ENCODE measurements around the gene SAMHD1.

Gene SAMHD1

GRCh38 chr20:36859282-36859555 lies 92.3 kb downstream of the SAMHD1 start:
- Histone ChIP-seq H3K4me1 (ENCODE audit: insufficient read depth, low read length) (peaks cover 77% of the 10 kb centered on the region), H3K4me3 (ENCODE audit: low read depth in 1 of 2, low read length in 2 of 2) (no peak overlapping the region), H3K9me3 (ENCODE audit: low read length) (no peaks in the 10 kb centered on the region), H3K9ac (ENCODE audit: low read length) (no peak overlapping the region), H3K27me3 (ENCODE audit: control insufficient read depth in 1 of 2, insufficient read depth in 2 of 2, low read length in 2 of 2) (no peaks in the 10 kb centered on the region), H3K27ac (ENCODE audit: low read depth, low read length) (peak overlapping the region; percentile 53), H3K36me3 (ENCODE audit: insufficient read depth, low read length) (no peaks in the 10 kb centered on the region)

- Histone ChIP-seq H3K36me3 (ENCODE audit: insufficient read depth, low read length) (peaks cover 4% of the 10 kb centered on the region), H3K27ac (ENCODE audit: low read depth, low read length) (peak overlapping the region; percentile 65), H3K9ac (ENCODE audit: low read length) (no peak overlapping the region)
Measured at GRCh38 chr20:36856691-36857635, 94.5 kb downstream of the SAMHD1 start.

GRCh38 chr20:36856195-36856594 lies 95.3 kb downstream of the SAMHD1 start:
- H3K4me3 ChIP-seq (ENCODE audit: low read depth in 1 of 2, low read length in 2 of 2), result no peak overlapping the region
- peaks cover 4% of the 10 kb centered on the region for H3K36me3 ChIP-seq (ENCODE audit: insufficient read depth, low read length)
- H3K4me1 ChIP-seq (ENCODE audit: insufficient read depth, low read length), result peaks cover 94% of the 10 kb centered on the region
- no peaks in the 10 kb centered on the region for H3K27me3 ChIP-seq (ENCODE audit: control insufficient read depth in 1 of 2, insufficient read depth in 2 of 2, low read length in 2 of 2)
- no peak overlapping the region for H3K9ac ChIP-seq (ENCODE audit: low read length)
- no peaks in the 10 kb centered on the region for H3K9me3 ChIP-seq (ENCODE audit: low read length)
- H3K27ac ChIP-seq (ENCODE audit: low read depth, low read length), result peak overlapping the region; percentile 65

More at GRCh38 chr20:36856691-36857635, 94.5 kb downstream of the SAMHD1 start:
- Histone ChIP-seq H3K27me3 (ENCODE audit: control insufficient read depth in 1 of 2, insufficient read depth in 2 of 2, low read length in 2 of 2) (no peaks in the 10 kb centered on the region), H3K9me3 (ENCODE audit: low read length) (no peaks in the 10 kb centered on the region), H3K4me3 (ENCODE audit: low read depth in 1 of 2, low read length in 2 of 2) (no peak overlapping the region), H3K4me1 (ENCODE audit: insufficient read depth, low read length) (peaks cover 96% of the 10 kb centered on the region)

DNA sequence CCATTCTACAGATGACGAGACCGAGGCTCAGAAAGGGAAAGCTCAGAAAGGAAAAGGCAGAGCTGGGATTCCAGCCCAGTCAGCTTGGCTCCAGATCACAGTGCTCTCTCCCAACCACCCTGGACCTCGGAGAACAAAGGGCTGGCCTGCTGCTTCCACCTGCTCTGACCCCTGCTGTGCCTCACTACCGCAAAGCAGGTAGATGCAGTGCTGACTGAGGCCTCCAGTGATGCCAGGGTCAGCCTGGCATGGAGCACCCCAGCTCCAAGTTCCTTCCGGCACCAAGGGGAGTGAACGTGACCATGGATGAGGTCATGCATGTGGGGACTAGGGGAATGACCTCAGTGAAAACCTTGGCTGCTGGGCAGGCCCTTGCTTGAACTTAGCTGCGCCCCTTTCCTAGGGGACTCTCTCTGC lies 96.3 kb downstream of the SAMHD1 start:
- Histone ChIP-seq H3K4me3 (ENCODE audit: low read depth in 1 of 2, low read length in 2 of 2) (no peak overlapping the region), H3K9me3 (ENCODE audit: low read length) (no peaks in the 10 kb centered on the region), H3K4me1 (ENCODE audit: insufficient read depth, low read length) (peaks cover 84% of the 10 kb centered on the region), H3K9ac (ENCODE audit: low read length) (no peak overlapping the region), H3K27me3 (ENCODE audit: control insufficient read depth in 1 of 2, insufficient read depth in 2 of 2, low read length in 2 of 2) (no peaks in the 10 kb centered on the region), H3K36me3 (ENCODE audit: insufficient read depth, low read length) (peaks cover 4% of the 10 kb centered on the region), H3K27ac (ENCODE audit: low read depth, low read length) (peak overlapping the region; percentile 65)

DNA sequence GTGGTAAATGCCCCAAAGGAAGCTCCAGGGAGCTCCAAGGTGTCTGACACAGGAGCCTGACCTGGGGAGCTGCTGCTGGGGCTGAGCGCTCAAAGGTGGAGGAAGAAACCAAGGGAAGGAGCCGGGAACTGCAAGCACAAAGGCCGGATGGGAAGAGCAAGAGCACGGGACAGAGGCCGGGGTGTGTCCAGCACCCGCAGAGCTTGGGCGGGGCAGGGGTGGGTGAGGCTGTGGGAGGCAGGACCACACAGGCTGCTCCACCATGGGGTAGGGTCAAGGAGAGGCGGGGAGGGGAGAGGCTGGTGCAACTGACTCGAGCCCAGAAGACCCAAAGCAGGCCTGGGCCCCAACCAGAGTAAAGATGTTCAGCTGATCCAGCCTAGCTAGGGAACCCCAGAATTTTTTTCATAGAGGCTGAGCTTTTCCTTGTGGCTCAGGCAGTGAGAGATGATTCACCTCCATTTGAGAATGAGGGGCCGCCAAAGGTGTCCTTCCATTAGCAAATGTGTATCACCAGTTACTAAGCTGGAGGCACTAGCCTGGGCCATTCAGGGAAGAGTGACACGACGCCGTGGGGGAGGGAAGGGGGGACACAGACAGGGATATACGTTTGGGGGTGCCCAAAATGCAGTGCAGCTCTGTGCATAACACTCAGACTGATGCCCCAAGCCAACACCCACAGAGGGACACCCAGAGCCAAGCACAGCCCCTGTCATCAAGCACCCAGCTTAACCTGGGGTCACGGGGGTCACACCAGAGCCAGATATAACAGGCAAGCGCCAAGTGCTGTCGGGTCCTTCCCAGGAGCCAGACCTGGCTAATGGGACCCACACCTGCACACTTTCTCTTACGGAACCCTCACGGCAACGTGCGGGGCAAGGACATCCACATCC lies 96.9 kb downstream of the SAMHD1 start:
- Histone ChIP-seq H3K36me3 (ENCODE audit: insufficient read depth, low read length) (peaks cover 4% of the 10 kb centered on the region), H3K27me3 (ENCODE audit: control insufficient read depth in 1 of 2, insufficient read depth in 2 of 2, low read length in 2 of 2) (no peaks in the 10 kb centered on the region), H3K4me3 (ENCODE audit: low read depth in 1 of 2, low read length in 2 of 2) (no peak overlapping the region), H3K9ac (ENCODE audit: low read length) (no peak overlapping the region), H3K27ac (ENCODE audit: low read depth, low read length) (peak overlapping the region; percentile 67), H3K9me3 (ENCODE audit: low read length) (no peaks in the 10 kb centered on the region), H3K4me1 (ENCODE audit: insufficient read depth, low read length) (peaks cover 83% of the 10 kb centered on the region)

DNA sequence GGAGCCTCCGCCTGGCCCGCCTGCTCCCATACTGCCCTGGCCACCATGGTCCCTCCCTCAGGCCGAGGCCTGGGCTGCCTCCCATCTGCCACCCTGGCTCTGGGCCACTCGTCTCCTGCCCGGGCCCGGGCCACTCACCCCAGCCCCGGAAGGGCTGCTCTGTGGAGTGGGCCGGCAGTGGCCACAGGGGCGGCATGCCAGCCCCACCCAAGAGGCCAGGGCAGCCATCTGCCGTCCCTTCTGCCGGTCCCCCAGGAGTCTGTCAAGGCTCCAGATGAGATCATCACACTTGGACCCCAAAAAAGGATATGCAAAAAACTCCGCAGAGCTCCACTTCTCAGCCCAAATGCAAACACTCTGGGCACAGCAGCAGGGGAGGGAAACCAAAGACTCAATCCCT lies 99.3 kb downstream of the SAMHD1 start:
- Histone ChIP-seq H3K4me3 (ENCODE audit: low read depth in 1 of 2, low read length in 2 of 2) (peak overlapping the region in 1 of 2 donors; percentile 14), H3K27ac (ENCODE audit: low read depth, low read length) (peak overlapping the region; percentile 84), H3K9ac (ENCODE audit: low read length) (peak overlapping the region; percentile 25)

DNA sequence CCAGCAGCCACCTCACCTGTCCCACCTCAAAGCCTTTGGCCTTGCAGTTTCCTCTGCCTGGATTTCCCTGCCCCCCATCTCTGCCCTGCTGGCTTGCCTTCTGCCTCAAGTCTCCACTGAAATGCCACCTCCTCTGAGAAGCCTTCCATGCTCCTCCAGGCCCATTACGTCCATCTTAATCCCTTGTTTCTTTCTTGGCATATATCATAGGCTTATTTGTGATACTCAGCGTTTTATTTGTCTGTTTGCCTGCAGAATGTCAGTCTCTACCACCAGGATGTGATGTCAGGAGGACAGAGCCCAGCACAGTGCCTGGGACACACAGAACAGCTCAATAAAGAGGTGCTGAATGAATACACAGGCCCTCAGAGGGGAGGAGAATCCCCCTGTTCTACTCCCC lies 100.0 kb downstream of the SAMHD1 start:
- Histone ChIP-seq H3K27ac (ENCODE audit: low read depth, low read length) (peak overlapping the region; percentile 84), H3K9me3 (ENCODE audit: low read length) (no peaks in the 10 kb centered on the region), H3K4me1 (ENCODE audit: insufficient read depth, low read length) (peaks cover 81% of the 10 kb centered on the region), H3K36me3 (ENCODE audit: insufficient read depth, low read length) (peaks cover 4% of the 10 kb centered on the region), H3K4me3 (ENCODE audit: low read depth in 1 of 2, low read length in 2 of 2) (no peak overlapping the region), H3K27me3 (ENCODE audit: control insufficient read depth in 1 of 2, insufficient read depth in 2 of 2, low read length in 2 of 2) (no peaks in the 10 kb centered on the region), H3K9ac (ENCODE audit: low read length) (peak overlapping the region; percentile 25)

More for the DNA sequence above, 99.3 kb downstream of the SAMHD1 start:
- peaks cover 4% of the 10 kb centered on the region for H3K36me3 ChIP-seq (ENCODE audit: insufficient read depth, low read length)
- H3K9me3 ChIP-seq (ENCODE audit: low read length), result no peaks in the 10 kb centered on the region
- H3K27me3 ChIP-seq (ENCODE audit: control insufficient read depth in 1 of 2, insufficient read depth in 2 of 2, low read length in 2 of 2), result no peaks in the 10 kb centered on the region
- peaks cover 81% of the 10 kb centered on the region for H3K4me1 ChIP-seq (ENCODE audit: insufficient read depth, low read length)

DNA sequence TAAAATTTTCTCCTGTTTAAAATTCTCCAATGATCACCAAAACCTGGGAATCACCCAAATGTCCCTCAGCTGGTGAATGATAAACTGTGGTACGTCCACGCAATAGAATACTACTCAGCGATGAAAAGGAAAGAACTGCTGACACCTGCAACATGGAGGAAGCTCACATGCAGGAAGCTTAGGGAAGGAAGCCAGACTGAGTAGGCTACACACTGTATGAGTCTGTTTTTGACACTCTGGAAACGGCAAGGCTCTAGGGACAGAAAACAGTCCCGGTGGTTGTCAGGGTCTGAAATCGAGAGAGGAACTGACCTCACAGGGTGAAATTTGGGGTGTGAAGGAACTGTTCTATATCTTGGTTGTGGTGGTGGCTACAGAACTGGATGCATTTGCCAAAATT lies 100.7 kb downstream of the SAMHD1 start:
- no peak overlapping the region for H3K27ac ChIP-seq (ENCODE audit: low read depth, low read length)
- H3K4me1 ChIP-seq (ENCODE audit: insufficient read depth, low read length), result peaks cover 81% of the 10 kb centered on the region

GRCh38 chr20:36849333-36850065 lies 102.0 kb downstream of the SAMHD1 start:
- Histone ChIP-seq H3K27me3 (ENCODE audit: control insufficient read depth in 1 of 2, insufficient read depth in 2 of 2, low read length in 2 of 2) (no peaks in the 10 kb centered on the region), H3K9me3 (ENCODE audit: low read length) (no peaks in the 10 kb centered on the region), H3K4me3 (ENCODE audit: low read depth in 1 of 2, low read length in 2 of 2) (no peak overlapping the region), H3K27ac (ENCODE audit: low read depth, low read length) (peak overlapping the region; percentile 27), H3K4me1 (ENCODE audit: insufficient read depth, low read length) (peaks cover 78% of the 10 kb centered on the region), H3K9ac (ENCODE audit: low read length) (no peak overlapping the region), H3K36me3 (ENCODE audit: insufficient read depth, low read length) (peaks cover 4% of the 10 kb centered on the region)

More for the DNA sequence above, 100.7 kb downstream of the SAMHD1 start:
- H3K9me3 ChIP-seq (ENCODE audit: low read length), result no peaks in the 10 kb centered on the region
- no peak overlapping the region for H3K9ac ChIP-seq (ENCODE audit: low read length)
- no peak overlapping the region for H3K4me3 ChIP-seq (ENCODE audit: low read depth in 1 of 2, low read length in 2 of 2)
- H3K36me3 ChIP-seq (ENCODE audit: insufficient read depth, low read length), result peaks cover 4% of the 10 kb centered on the region
- H3K27me3 ChIP-seq (ENCODE audit: control insufficient read depth in 1 of 2, insufficient read depth in 2 of 2, low read length in 2 of 2), result no peaks in the 10 kb centered on the region

GRCh38 chr20:36848677-36849076 lies 102.8 kb downstream of the SAMHD1 start:
- H3K36me3 ChIP-seq (ENCODE audit: insufficient read depth, low read length), result peaks cover 4% of the 10 kb centered on the region
- H3K4me3 ChIP-seq (ENCODE audit: low read depth in 1 of 2, low read length in 2 of 2), result no peak overlapping the region
- peak overlapping the region; percentile 96 for H3K27ac ChIP-seq (ENCODE audit: low read depth, low read length)
- H3K4me1 ChIP-seq (ENCODE audit: insufficient read depth, low read length), result peaks cover 72% of the 10 kb centered on the region
- H3K27me3 ChIP-seq (ENCODE audit: control insufficient read depth in 1 of 2, insufficient read depth in 2 of 2, low read length in 2 of 2), result no peaks in the 10 kb centered on the region
- peak overlapping the region; percentile 23 for H3K9ac ChIP-seq (ENCODE audit: low read length)
- H3K9me3 ChIP-seq (ENCODE audit: low read length), result no peaks in the 10 kb centered on the region

Data from muscle layer of colon (tissue), 2 donors.